ENCODE results near the gene SOX6.

GRCh38 chr11:16286095-16286494 lies 70.3 kb downstream of the SOX6 start:
- TF ChIP-seq POLR2A (IDR thresholded peaks at IDR 0.05), result no peak
- TF ChIP-seq CTCF (IDR thresholded peaks at IDR 0.05), result no peak
- no peak for TF ChIP-seq POLR2AphosphoS5 (IDR thresholded peaks at IDR 0.05)
